GM12874 (cell line): Measurements from ENCODE around the gene PLEKHM2.

Experiments
- CTCF ChIP-seq: IDR thresholded peaks from 2 replicates; pipeline ENCODE4 v1.5.1; 2011; ENCODE audit warnings: low read depth, mild to moderate bottlenecking, control low read depth, low read length, moderate library complexity; ENCODE audit not compliant: insufficient read depth

PLEKHM2 gene

GRCh38 chr1:15748264-15748663, 64.1 kb downstream of the PLEKHM2 start:
- TF ChIP-seq CTCF: no peak

- TF ChIP-seq CTCF: no peak
Observed at GRCh38 chr1:15748690-15749398, 64.7 kb downstream of the PLEKHM2 start.

- TF ChIP-seq CTCF: no peak
Observed at GRCh38 chr1:15749399-15750291, 65.5 kb downstream of the PLEKHM2 start.

GRCh38 chr1:15750924-15751323, 66.8 kb downstream of the PLEKHM2 start:
- no peak for TF ChIP-seq CTCF

- TF ChIP-seq CTCF: no peak
Observed at GRCh38 chr1:15751717-15752116, 67.6 kb downstream of the PLEKHM2 start.

GRCh38 chr1:15753776-15754175, 69.7 kb downstream of the PLEKHM2 start:
- no peak for TF ChIP-seq CTCF

GRCh38 chr1:15755021-15755645, 71.0 kb downstream of the PLEKHM2 start:
- TF ChIP-seq CTCF: no peak
